ENCODE data around the gene BLZF1. TPM values are rescaled to one million over a fixed set of nuclear protein-coding genes. Genes with fewer than 3 reads are reported as not detected.
A peak's percentile ranks its signal among the peaks of the same experiment; 100 is the strongest.
"Not testable (repeated sequence)": the region's sequence is repeated elsewhere in the genome, so short reads cannot be mapped to it uniquely, and the experiment has no call there.

BLZF1 gene, protein sequence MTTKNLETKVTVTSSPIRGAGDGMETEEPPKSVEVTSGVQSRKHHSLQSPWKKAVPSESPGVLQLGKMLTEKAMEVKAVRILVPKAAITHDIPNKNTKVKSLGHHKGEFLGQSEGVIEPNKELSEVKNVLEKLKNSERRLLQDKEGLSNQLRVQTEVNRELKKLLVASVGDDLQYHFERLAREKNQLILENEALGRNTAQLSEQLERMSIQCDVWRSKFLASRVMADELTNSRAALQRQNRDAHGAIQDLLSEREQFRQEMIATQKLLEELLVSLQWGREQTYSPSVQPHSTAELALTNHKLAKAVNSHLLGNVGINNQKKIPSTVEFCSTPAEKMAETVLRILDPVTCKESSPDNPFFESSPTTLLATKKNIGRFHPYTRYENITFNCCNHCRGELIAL
- total RNA-seq (2014; rRNA removed; shearing (Covaris generic)) = 36.3 and 37.1 TPM in 2 replicates

DNA sequence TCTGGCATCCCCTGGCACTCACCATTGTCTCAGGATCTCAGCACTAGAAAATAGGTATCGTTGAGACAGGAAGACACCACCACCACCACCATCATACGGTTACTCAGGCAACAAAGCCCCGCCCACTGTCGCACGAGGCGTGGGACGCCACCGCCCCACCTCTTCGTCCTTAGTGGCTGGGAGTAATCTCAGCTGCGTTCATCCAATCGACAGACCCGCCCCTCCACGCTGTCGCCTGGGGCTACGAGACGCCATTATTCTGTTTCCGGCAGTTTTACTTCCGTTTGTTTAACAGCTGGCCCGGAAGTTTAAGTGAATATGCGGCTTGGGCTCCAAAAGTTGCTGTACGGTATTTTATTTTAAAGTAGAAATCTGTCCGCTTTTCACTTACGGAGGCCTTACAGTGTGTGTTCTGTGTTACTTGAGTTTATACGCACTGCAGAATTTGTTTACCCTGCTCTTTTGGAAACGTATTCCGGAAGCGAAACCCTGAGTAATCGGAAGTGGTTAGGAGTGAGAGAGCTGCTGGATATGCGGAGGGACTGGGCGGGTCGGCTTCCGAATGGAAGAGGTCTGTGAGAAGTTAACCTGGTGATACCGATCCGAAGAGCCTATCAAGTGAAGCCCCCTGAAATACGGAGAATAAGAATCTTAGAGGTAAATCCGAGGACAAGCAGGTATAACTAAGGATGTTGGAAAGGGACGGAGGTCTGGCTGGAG is at the start of gene BLZF1, which contains the start of gene NME7:
TSS of gene BLZF1 (plus strand) at position 510 of the 720 bp plus-strand sequence. CDS start 1,328 bp downstream, outside the sequence.
TSS of gene NME7 (minus strand) at position 112 of the 720 bp plus-strand sequence. CDS start at position 25, 87 bp downstream.
- Histone ChIP-seq H3K36me3 (peaks cover 23% of the 10 kb centered on the region), H3K9me3 (replicated peaks) (peaks cover 4% of the 10 kb centered on the region; the same call in 1 of the 2 replicates), H3K27me3 (replicated peaks) (no peaks in the 10 kb centered on the region), H3K27ac (peak within 1 kb of the TSS; percentile 90), H3K4me1 (replicated peaks) (peaks cover 16% of the 10 kb centered on the region), H3K4me3 (peak within 1 kb of the TSS; percentile 54)
- DNase-seq (ENCODE audit: low read depth in 1 of 2, low spot score in 2 of 2) = peak; percentile 97 to 98

DNA sequence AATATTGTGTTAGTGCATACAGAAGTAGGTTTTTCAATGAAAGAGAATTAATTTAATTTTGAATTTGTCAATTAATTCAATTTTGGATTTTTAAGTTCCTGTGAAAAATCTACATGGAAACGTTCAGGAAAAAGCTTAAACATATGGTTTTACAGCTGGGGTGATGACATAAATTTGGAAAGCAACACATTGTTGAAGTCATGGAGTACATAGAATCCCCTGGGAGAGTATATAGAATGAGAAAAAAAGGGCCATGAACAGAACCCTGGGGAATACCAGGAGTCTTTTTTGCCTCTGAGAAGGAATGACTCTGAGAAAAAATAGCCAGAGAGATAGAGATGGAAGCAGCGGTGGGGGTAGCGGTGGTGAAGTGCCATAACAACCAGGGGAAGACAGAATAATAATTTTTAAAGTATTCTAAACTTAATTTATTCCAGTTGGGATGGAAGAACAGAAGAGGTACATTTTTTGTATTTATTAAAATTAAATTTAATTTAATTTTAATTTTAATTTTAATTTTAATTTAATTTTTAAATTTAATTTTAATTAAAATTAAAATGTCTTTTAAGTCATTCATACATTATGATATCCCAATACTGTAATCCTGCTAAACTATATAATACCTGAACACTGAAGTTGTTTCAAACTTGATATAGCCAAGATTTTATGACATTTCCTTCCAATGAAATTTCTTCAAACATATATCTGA is 49.3 kb upstream of the BLZF1 start:
- H3K4me3 ChIP-seq = no peak overlapping the region
- H3K36me3 ChIP-seq = no peaks in the 10 kb centered on the region
- no peak for DNase-seq (ENCODE audit: low read depth in 1 of 2, low spot score in 2 of 2)
- H3K9me3 ChIP-seq (replicated peaks) = no peaks in the 10 kb centered on the region
- H3K4me1 ChIP-seq (replicated peaks) = no peaks in the 10 kb centered on the region
- no peaks in the 10 kb centered on the region for H3K27me3 ChIP-seq (replicated peaks)
- H3K27ac ChIP-seq = no peak overlapping the region

DNA sequence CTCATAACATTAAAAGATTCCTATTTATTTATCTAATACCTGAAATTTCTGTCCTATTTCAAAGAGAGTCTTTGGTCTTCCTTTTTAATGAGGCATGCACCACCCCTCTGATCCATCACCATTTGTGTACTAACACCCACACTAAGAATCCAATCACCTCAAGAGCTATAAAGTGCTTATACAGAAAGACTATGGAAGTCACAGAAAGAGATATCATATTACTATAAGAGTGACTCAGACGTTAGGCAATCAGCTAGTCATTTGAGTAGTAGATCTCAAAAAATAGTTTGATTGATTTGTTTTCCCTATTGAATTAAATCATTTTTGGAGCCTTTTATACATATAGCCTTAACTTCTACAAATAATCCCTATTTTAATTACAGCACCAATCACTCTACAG is 46.5 kb upstream of the BLZF1 start:
- Histone ChIP-seq H3K36me3 (no peaks in the 10 kb centered on the region), H3K9me3 (replicated peaks) (no peaks in the 10 kb centered on the region), H3K27me3 (replicated peaks) (no peaks in the 10 kb centered on the region), H3K4me1 (replicated peaks) (no peaks in the 10 kb centered on the region), H3K27ac (no peak overlapping the region), H3K4me3 (no peak overlapping the region)
- no peak for DNase-seq (ENCODE audit: low read depth in 1 of 2, low spot score in 2 of 2)

- Histone ChIP-seq H3K9me3 (replicated peaks) (no peaks in the 10 kb centered on the region), H3K4me3 (no peak overlapping the region), H3K27ac (no peak overlapping the region), H3K27me3 (replicated peaks) (no peaks in the 10 kb centered on the region), H3K36me3 (no peaks in the 10 kb centered on the region), H3K4me1 (replicated peaks) (no peaks in the 10 kb centered on the region)
- no peak for DNase-seq (ENCODE audit: low read depth in 1 of 2, low spot score in 2 of 2)
These were observed 45.9 kb upstream of the BLZF1 start for GRCh38 chr1:169322138-169322537.

DNA sequence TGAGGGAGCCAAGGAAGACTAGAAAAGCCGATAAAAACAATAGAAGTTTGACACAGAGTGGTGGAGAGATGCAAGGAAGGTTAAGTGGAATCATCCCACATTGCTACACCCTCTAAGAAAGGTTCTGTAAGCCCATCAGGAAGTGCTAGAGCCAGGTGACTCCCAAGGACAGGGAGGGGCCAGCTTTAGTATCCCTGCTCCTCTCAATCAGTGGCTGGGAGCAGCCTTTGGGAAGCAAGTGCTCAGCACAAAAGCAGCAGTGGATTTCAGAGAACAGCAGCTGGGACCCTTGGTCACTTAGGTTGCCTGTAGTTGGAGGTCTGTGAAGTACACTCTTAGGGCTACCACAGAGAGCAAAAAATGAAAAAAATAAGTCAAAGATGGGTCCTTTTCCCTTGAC is 42.9 kb upstream of the BLZF1 start:
- Histone ChIP-seq H3K27ac (no peak overlapping the region), H3K9me3 (replicated peaks) (no peaks in the 10 kb centered on the region), H3K4me1 (replicated peaks) (no peaks in the 10 kb centered on the region), H3K36me3 (no peaks in the 10 kb centered on the region), H3K27me3 (replicated peaks) (no peaks in the 10 kb centered on the region), H3K4me3 (no peak overlapping the region)
- no peak for DNase-seq (ENCODE audit: low read depth in 1 of 2, low spot score in 2 of 2)

DNA sequence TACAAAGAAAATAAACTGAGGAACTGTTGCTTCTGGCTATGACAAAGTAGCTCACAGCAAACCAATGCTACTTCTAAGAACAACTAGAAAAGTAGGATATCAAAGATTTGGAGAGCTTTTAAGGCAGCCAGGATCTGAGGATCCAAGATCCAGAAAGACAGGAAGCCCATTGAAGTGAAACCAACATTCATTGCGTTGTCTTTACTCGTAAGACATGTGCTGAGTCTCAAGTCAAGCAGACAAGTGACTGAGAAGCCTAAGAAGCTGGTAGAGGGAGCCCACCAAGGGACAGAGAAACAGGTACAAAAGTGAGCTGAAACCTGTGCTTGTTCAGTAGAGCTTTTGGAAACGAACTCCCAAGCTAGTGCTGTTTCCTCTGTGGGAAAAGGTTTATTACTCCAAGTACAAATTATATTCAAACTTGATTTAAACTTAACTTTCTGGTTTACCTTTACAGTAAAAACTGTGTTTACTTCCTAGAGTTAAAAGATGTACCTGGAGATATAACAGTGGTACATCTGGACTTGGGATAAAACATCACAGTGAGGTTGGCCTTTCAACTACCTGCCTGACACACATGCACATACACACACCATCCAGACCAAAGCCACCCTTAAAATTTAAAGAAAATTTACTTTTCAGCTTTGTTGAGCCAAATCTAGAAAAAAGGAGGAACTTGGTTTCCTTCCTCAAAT is 41.6 kb upstream of the BLZF1 start:
- no peaks in the 10 kb centered on the region for H3K27me3 ChIP-seq (replicated peaks)
- no peak overlapping the region for H3K27ac ChIP-seq
- no peaks in the 10 kb centered on the region for H3K4me1 ChIP-seq (replicated peaks)
- no peaks in the 10 kb centered on the region for H3K9me3 ChIP-seq (replicated peaks)
- DNase-seq (ENCODE audit: low read depth in 1 of 2, low spot score in 2 of 2) = no peak
- H3K4me3 ChIP-seq = no peak overlapping the region
- no peaks in the 10 kb centered on the region for H3K36me3 ChIP-seq

DNA sequence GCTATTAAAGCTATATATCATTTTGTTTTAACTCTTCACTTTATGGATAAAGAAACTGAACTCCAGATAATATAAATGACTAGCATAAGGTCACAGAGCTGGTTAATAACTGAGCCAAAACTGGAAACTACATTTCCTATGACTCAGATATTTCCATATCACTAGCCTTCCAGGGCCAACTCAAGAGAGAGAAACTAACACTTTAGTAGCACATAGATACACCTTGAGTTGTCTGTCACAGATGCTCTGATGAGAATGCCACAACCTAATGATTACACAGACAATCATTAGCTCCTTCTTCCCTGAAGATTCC is 41.1 kb upstream of the BLZF1 start:
- Histone ChIP-seq H3K27ac (no peak overlapping the region), H3K4me3 (no peak overlapping the region), H3K36me3 (no peaks in the 10 kb centered on the region), H3K4me1 (replicated peaks) (no peaks in the 10 kb centered on the region), H3K9me3 (replicated peaks) (no peaks in the 10 kb centered on the region), H3K27me3 (replicated peaks) (no peaks in the 10 kb centered on the region)
- DNase-seq (ENCODE audit: low read depth in 1 of 2, low spot score in 2 of 2) = no peak

DNA sequence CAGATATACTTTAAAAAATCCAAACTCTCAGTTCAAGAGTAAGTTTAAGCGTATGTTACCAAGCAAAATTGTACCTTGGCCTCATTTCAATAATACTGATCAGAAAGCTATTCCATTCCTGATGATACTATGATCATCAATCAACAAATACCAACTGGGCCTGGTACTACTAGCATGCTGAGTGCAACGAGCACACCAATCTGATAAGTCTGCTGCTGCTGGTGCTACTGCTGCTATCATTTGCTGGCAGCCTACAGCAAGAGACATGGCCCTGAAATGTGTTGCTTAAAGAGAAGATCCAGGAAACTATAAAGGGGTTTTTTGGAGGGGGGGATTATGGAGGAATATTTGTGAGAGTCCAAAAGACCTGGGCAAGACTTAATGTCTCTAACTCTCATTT is 40.1 kb upstream of the BLZF1 start:
- H3K36me3 ChIP-seq = no peaks in the 10 kb centered on the region

GRCh38 chr1:169329383-169329782 is 38.6 kb upstream of the BLZF1 start:
- no peaks in the 10 kb centered on the region for H3K9me3 ChIP-seq (replicated peaks)
- no peak for DNase-seq (ENCODE audit: low read depth in 1 of 2, low spot score in 2 of 2)

More for the DNA sequence above, 40.1 kb upstream of the BLZF1 start:
- no peak for DNase-seq (ENCODE audit: low read depth in 1 of 2, low spot score in 2 of 2)
- Histone ChIP-seq H3K4me3 (no peak overlapping the region), H3K27me3 (replicated peaks) (no peaks in the 10 kb centered on the region), H3K4me1 (replicated peaks) (no peaks in the 10 kb centered on the region), H3K27ac (no peak overlapping the region), H3K9me3 (replicated peaks) (no peaks in the 10 kb centered on the region)

DNA sequence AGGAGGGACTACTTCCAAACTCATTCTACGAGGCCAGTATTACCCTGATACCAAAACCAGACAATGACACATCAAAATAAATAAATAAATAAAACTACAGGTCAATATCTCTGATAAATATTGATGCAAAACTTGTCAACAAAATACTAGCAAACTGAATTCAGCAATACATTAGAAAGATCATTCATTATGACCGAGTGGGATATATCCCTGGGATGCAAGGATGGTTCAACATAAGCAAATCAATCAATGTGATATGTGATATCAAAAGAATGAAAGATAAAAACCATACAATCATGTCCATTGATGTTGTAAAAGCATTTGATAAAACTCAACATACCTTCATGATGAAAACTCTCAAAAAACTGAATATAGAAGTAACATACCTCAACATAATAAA is 37.1 kb upstream of the BLZF1 start:
- DNase-seq (ENCODE audit: low read depth in 1 of 2, low spot score in 2 of 2) = no peak
- Histone ChIP-seq H3K4me3 (no peak overlapping the region), H3K36me3 (0 out of 2 replicates have a peak, but pooled peaks cover 4% of the 10 kb centered on the region), H3K4me1 (replicated peaks) (no peaks in the 10 kb centered on the region), H3K27me3 (replicated peaks) (no peaks in the 10 kb centered on the region), H3K9me3 (replicated peaks) (no peaks in the 10 kb centered on the region), H3K27ac (no peak overlapping the region)

More at GRCh38 chr1:169329383-169329782, 38.6 kb upstream of the BLZF1 start:
- Histone ChIP-seq H3K4me3 (no peak overlapping the region), H3K27ac (no peak overlapping the region), H3K27me3 (replicated peaks) (no peaks in the 10 kb centered on the region), H3K4me1 (replicated peaks) (no peaks in the 10 kb centered on the region), H3K36me3 (0 out of 2 replicates have a peak, but pooled peaks cover 4% of the 10 kb centered on the region)

GRCh38 chr1:169334727-169335126 is 33.3 kb upstream of the BLZF1 start:
- H3K27ac ChIP-seq; H3K9me3 ChIP-seq (replicated peaks); H3K27me3 ChIP-seq (replicated peaks); DNase-seq (ENCODE audit: low read depth in 1 of 2, low spot score in 2 of 2); H3K36me3 ChIP-seq; H3K4me1 ChIP-seq (replicated peaks); H3K4me3 ChIP-seq: not testable (repeated sequence)

GRCh38 chr1:169336947-169337715 is 30.9 kb upstream of the BLZF1 start:
- not testable (repeated sequence) for H3K27ac ChIP-seq; H3K9me3 ChIP-seq (replicated peaks); DNase-seq (ENCODE audit: low read depth in 1 of 2, low spot score in 2 of 2); H3K27me3 ChIP-seq (replicated peaks); H3K4me3 ChIP-seq; H3K36me3 ChIP-seq; H3K4me1 ChIP-seq (replicated peaks)

DNA sequence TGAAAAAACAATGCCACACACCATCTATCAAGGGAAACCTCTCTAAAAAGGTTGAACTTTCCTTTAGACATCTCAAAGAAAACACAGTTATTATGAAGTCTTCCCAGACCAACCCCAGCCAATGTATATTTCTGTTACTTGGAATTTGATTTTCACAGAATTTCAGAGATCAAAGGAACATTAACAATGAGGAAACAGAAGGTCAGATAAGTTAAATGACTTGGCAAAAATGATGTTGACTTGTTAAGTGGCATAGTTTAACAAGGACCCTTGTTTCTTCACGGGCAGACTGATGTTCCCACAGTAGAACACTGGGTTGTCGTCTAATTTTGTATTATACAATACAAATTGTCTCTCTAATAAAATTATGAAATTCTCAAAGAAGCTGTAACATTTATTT is 29.4 kb upstream of the BLZF1 start:
- DNase-seq (ENCODE audit: low read depth in 1 of 2, low spot score in 2 of 2) = no peak
- H3K27me3 ChIP-seq (replicated peaks) = no peaks in the 10 kb centered on the region
- H3K27ac ChIP-seq = no peak overlapping the region
- peaks cover 4% of the 10 kb centered on the region; the same call in 1 of the 2 replicates for H3K36me3 ChIP-seq
- H3K4me1 ChIP-seq (replicated peaks) = peaks cover 3% of the 10 kb centered on the region; the same call in 1 of the 2 replicates
- no peaks in the 10 kb centered on the region for H3K9me3 ChIP-seq (replicated peaks)
- no peak overlapping the region for H3K4me3 ChIP-seq
